IPS-NIHi7 (cell line): ENCODE results near the gene SORCS2.
"Not testable (repeated sequence)": the region's sequence is repeated elsewhere in the genome, so short reads cannot be mapped to it uniquely, and the experiment has no call there.

Experiments
- DNase-seq: peaks from one replicate; pipeline ENCODE4 v3.0.0; 2012; ENCODE audit warnings: mixed read lengths; ENCODE audit errors: extremely low spot score

SORCS2 gene

GRCh38 chr4:7160439-7160838 is 31.9 kb upstream of the SORCS2 start:
- DNase-seq: no peak

DNA sequence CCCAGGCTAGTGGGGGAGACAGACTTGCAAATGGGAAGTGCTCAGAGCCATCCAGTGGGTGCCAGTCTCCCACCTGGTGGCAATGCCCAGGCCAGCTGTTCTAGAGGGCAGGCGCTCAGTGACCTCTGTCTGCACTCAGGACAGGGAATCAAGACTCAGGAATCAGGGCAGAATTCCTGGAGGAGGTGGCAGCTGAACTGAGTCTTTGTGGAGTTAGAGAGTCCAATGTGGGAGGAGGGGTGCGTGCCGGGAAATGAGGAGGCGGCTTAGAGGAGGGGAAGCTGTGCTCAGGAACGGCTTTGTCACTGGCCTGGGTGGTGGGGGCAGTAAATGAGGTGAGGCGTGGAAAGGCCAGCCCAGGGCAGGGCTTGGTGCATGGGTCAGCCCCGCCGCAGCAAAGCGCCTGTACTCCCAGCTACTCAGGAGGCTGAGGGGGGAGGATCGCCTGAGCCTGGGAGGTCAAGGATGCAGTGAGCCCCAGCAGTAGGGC is 31.3 kb upstream of the SORCS2 start:
- no peak for DNase-seq

DNA sequence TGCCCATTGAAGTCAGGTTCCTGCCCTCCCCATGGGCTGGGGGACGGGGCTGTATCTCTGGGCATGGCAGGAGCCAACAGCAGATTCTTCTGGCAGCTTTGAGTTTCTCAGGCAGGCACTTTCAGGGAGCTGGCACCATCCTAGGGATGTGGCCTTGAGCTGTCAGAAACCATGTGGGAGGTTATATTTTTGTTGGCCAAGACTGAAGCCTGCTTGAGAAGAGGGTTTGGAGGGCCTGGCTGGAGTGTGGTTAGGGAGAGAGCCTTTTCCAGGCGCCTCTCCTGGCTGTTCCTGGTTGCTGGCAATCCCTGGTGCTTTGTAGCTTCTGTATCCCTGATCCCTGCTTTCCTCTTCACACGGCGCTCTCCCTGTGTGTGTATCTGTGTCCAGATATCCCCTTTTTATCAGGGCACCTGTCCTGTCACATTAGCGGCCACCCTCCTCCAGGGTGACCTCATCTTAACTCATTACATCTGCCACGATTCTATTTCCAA is 30.6 kb upstream of the SORCS2 start:
- no peak for DNase-seq

- not testable (repeated sequence) for DNase-seq
These were observed 27.1 kb upstream of the SORCS2 start for GRCh38 chr4:7165056-7165873.

GRCh38 chr4:7165874-7166201 is 26.5 kb upstream of the SORCS2 start:
- DNase-seq: no peak

DNA sequence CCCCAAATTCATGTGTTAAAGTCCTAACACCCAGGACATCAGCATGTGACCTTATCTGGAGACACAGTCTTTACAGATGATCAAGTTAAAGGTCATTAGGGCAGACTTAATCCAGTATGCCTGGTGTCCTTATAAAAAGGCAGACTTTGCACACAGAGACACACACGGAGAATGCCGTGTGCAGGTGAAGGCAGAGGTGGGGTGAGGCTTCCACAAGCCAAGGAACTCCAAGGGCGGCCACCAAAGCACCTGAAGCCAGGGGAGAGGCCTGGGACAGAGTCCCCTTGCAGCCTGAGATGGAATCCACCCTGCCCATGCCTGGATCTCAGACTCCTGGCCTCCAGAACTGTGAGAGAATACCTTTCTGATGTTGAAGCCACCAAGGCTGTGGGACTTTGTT is 26.1 kb upstream of the SORCS2 start:
- no peak for DNase-seq

DNA sequence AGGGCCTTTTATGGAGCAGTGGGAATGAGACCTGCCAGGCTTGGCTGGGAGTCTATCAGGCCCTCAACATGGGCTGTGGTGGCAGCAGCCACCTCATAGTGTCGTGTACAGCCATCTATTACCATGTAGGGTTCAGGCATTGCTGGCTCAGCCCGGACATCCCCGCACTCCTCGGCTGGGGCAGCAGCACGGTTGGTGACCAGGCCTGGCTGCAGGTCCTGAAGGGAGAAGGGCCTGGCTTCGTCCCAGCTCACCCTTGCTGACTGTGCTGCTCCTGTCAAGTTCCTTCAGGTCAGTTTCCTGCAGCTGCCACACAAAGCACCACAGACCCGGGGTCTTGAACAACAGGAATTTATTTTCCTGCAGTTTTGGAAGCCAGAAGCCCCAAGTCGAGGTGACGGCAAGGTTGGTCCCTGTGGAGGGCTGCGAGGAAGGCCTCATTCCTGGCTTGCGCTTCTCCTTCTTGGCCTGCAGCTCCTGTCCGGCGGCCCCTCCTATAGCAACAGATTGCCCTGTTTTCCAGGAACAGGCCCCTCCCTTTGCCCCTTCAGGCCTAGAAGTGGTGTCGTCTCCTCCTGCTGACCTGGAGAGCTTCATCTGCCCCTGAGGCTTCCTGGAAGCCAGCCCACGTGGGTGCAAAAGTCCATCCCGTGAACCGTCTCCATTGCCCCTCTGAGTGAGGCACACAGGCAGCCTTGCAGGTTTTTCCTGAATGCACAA is 25.2 kb upstream of the SORCS2 start:
- no peak for DNase-seq

DNA sequence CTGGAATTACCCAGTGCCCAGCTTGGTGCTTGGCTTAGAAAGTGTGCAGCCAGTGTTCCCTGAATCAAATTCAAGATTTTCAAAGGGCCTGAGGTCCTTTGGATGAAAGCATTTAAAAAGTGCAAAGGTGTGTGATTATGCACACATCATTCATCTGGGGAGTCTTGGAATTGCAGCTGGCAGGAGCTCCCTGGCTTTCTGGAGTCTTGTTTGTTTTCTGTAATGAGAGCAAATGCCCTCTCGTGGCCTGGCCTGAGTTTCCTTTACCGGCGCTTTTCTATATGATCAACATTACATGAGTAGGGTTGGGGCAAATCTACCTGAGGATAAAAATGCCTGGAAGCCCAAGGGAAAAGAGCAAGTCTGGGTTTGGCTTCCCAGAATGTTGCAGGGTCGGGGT is 24.6 kb upstream of the SORCS2 start:
- no peak for DNase-seq

DNA sequence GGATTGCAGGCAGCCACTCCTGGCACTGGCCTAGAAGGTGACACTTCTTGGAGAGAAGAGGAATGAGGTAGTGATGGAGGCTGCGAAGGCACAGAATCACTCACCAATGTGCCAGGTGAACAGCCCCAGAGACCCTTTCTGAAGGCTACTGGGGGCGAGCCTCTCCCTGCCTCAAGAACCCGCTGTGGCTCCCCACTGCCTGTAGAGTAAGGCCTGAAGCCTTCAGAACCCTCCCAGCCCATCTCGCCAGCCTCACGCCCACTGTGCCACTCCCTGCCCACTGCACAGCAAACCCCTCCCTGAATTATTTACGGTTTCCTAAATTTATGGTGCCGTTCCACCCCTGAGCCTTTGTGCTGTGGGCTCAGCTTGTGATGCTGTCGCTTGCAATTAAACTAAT is 24.2 kb upstream of the SORCS2 start:
- no peak for DNase-seq

DNA sequence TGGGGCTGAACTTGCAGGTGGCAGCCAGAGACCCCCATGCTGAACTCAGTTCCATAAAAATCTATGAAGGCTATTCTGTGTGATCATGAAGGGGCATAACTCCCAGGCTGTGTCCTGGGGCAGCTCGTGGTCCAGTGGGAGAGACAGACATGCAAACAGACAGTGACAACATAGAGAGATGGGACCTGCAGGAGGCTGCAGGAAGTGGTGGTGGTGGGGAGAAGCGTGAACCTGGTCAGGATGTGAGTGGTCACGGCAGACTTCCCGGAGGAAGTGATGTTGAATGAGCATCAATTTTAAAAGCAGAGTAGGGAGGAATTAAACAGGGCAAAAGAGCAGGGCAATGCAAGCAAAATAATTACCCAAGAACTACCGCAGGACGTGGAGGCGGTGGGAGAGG is 23.2 kb upstream of the SORCS2 start:
- no peak for DNase-seq

GRCh38 chr4:7170012-7170411 is 22.3 kb upstream of the SORCS2 start:
- DNase-seq: no peak

- no peak for DNase-seq
These were observed 21.0 kb upstream of the SORCS2 start for GRCh38 chr4:7171191-7171900.

- no peak for DNase-seq
These were observed 19.8 kb upstream of the SORCS2 start for GRCh38 chr4:7172508-7172907.

- no peak for DNase-seq
These were observed 19.4 kb upstream of the SORCS2 start for GRCh38 chr4:7172946-7173345.

- DNase-seq: no peak
These were observed 18.4 kb upstream of the SORCS2 start for GRCh38 chr4:7173841-7174449.

DNA sequence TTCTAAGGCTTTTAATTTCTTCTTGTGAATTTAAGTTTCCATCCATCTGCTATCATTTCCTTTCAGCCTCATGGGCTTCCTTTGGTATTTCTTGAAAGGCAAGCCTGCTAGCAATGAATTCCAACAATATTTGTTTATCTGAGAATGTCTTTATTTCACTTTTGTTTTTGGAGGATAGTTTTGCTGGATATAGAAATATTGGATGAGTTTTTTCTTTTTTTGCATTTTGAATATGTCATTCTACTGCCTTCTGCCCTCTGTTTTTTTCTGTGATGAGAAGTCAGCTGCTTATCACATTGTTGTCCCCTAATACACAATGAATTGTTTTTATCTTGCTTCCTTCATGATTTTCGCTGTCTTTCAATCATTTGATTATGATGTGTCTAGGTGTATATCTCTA is 13.2 kb upstream of the SORCS2 start:
- no peak for DNase-seq

- no peak for DNase-seq
These were observed 11.4 kb upstream of the SORCS2 start for GRCh38 chr4:7180938-7181337.

DNA sequence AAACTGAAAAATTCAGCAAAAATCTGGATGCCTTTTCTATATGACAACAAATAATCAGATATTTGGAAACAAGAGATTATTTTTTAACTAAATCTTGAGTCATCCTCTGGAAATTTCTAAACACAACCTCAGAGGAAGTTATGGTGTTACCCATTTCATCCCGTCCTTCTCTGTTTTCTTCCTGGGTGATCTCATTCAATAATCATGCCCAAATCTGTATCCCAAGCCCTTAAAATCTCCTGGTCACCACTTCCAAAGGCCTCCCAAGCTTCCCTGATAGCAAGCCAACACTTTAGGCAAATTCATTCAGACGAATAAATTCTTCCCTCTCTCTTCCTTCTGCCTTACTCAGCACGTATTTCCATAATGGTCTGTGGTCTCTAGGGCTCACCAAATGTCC is 9.7 kb upstream of the SORCS2 start:
- DNase-seq: no peak

- no peak for DNase-seq
These were observed 9.2 kb upstream of the SORCS2 start for GRCh38 chr4:7183161-7183560.

GRCh38 chr4:7183780-7184460 is 8.4 kb upstream of the SORCS2 start:
- no peak for DNase-seq

DNA sequence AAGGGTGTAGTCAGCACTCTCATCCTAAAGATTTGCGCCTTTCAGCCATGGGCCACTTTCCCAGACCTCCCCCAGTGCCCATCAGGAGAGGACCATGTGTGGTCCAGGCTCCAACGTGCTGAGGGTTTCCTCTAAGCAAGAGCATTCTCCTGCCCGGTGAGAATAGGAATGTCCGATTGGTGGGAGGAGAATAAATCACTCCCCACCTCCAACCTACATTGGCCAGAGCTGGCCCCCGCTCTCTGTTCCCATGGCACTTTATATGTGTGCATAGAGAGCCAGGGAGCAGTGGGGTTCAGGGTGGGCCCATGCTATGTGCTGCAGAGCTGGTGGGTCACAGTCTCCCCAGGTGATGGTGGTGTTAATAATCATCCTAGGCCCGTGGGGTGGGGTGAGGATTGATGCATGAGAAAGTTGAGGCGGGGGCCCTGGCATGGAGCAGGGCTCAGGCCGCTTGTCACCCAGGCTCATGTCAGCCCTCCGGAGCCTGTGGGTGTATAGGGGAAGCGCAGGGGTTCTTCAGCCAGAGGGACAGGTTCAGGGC is 6.8 kb upstream of the SORCS2 start:
- no peak for DNase-seq
